NT2/D1 (cell line): ENCODE measurements around the gene EIF2A.

Experiments
- SUZ12 ChIP-seq: IDR thresholded peaks from 2 replicates; pipeline ENCODE4 v1.6.1; 2011; ENCODE audit not compliant: insufficient read length, insufficient read depth; ENCODE audit errors: extremely low read depth
- YY1 ChIP-seq: IDR thresholded peaks from 2 replicates; pipeline ENCODE4 v1.6.1; 2011; ENCODE audit not compliant: insufficient read length, insufficient read depth

DNA sequence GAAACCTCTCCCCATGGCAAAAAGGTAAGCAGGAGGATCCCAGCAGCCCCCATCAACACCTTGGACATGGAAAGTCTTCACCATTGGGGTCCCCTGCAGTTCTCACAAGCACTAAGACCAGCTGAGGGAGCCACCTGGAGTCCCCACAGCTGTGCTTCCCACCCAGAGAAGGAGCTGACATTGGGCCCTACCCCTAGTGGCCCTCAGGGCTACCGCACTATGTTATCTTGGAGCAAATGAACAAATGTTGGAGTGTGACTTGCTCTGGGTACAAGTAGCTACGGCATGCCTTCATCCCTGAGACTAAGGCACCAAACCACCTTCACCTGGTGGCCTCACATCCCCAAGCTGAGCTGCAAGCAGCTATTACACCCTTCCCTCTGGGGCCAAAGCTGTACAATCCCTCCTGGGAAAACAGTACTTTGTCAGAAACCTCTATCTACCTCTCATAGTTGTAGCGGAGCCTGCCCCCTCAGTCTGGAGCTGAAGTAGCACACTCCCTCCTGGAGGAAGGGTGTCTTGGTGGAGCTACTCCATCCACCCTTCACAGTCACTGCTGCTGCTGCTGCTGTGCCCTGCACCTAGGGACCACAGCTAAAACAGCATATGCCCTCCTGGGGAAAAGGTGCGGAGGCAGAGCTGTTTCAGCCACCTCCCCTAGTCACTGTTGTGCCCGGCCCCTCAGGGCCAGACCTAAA is 43.0 kb upstream of the EIF2A start:
- TF ChIP-seq YY1, result no peak
- no peak for TF ChIP-seq SUZ12
